Astrocyte (in vitro differentiated cells and primary cell): ENCODE data around the gene PRMT9. TPM values are rescaled to one million over a fixed set of nuclear protein-coding genes. Genes with fewer than 3 reads are reported as not detected.

Experiments used
- DNase-seq: peaks from one replicate; pipeline ENCODE4 v3.0.0-alpha.2; 2010; ENCODE audit warnings: low read depth
- FAIRE-seq: peaks from 2 replicates; lab custom pipeline; 2011; peaks lifted over from hg19 to GRCh38; lab: Jason Lieb, UNC
- H2AFZ ChIP-seq: 2 replicates; pipeline ENCODE4 v1.6.0; 2012; ENCODE audit warnings: low read depth, low read length, inconsistent platforms
- H3K27ac ChIP-seq: 2 replicates; pipeline ENCODE4 v1.5.1; 2011; ENCODE audit warnings: low read depth, low read length, inconsistent platforms
- H3K27me3 ChIP-seq: 2 replicates; pipeline ENCODE4 v1.6.0; 2011; ENCODE audit warnings: low read length, inconsistent platforms; ENCODE audit not compliant: insufficient read depth
- H3K36me3 ChIP-seq: 2 replicates; pipeline ENCODE4 v1.5.1; 2011; ENCODE audit warnings: low read length, inconsistent platforms; ENCODE audit not compliant: insufficient read depth
- H3K4me1 ChIP-seq: 2 replicates; pipeline ENCODE4 v1.5.1; 2011; ENCODE audit warnings: low read length, inconsistent platforms; ENCODE audit not compliant: insufficient read depth
- H3K4me2 ChIP-seq: 2 replicates; pipeline ENCODE4 v1.6.0; 2012; ENCODE audit warnings: low read length, inconsistent platforms
- H3K4me3 ChIP-seq: 2 replicates; pipeline ENCODE4 v1.5.1; 2011; ENCODE audit warnings: low read depth, mild to moderate bottlenecking, low read length, inconsistent platforms; ENCODE audit not compliant: insufficient read depth
- H3K79me2 ChIP-seq: 2 replicates; pipeline ENCODE4 v1.6.0; 2012; ENCODE audit warnings: mild to moderate bottlenecking, low read length, inconsistent platforms; ENCODE audit not compliant: insufficient read depth
- H3K9ac ChIP-seq: 2 replicates; pipeline ENCODE4 v1.6.0; 2012; ENCODE audit warnings: mild to moderate bottlenecking, low read length, inconsistent platforms
- H3K9me3 ChIP-seq: 2 replicates; pipeline ENCODE4 v1.5.1; 2012; ENCODE audit warnings: low read depth, mild to moderate bottlenecking, low read length, inconsistent platforms; ENCODE audit not compliant: insufficient read depth
- H4K20me1 ChIP-seq: 2 replicates; pipeline ENCODE4 v1.6.0; 2012; ENCODE audit warnings: low read length, inconsistent platforms; ENCODE audit not compliant: insufficient read depth
- H3K27ac Mint-ChIP-seq: one replicate; pipeline ENCODE4 v1.8.0; 2021; ENCODE audit warnings: mild to moderate bottlenecking, mixed read lengths; ENCODE audit not compliant: unreplicated experiment
- H3K27me3 Mint-ChIP-seq: one replicate; pipeline ENCODE4 v1.8.0; 2021; ENCODE audit warnings: low read depth, mixed read lengths; ENCODE audit not compliant: unreplicated experiment
- H3K36me3 Mint-ChIP-seq: one replicate; pipeline ENCODE4 v1.8.0; 2021; ENCODE audit warnings: low read depth, mixed read lengths; ENCODE audit not compliant: unreplicated experiment
- H3K4me1 Mint-ChIP-seq: one replicate; pipeline ENCODE4 v1.8.0; 2021; ENCODE audit warnings: low read depth, mixed read lengths; ENCODE audit not compliant: unreplicated experiment
- H3K4me3 Mint-ChIP-seq: one replicate; pipeline ENCODE4 v1.8.0; 2021; ENCODE audit warnings: mild to moderate bottlenecking, moderate library complexity, mixed read lengths; ENCODE audit not compliant: unreplicated experiment
- H3K9me3 Mint-ChIP-seq: one replicate; pipeline ENCODE4 v1.8.0; 2021; ENCODE audit warnings: mild to moderate bottlenecking, mixed read lengths; ENCODE audit not compliant: unreplicated experiment
- EZH2 ChIP-seq: IDR thresholded peaks from 2 replicates; pipeline ENCODE4 v1.6.1; 2012; ENCODE audit warnings: mild to moderate bottlenecking, low read length, inconsistent platforms; ENCODE audit not compliant: insufficient read depth
- total RNA-seq: library from RNA; stranded (reverse); gene quantifications from 2 replicates; pipeline ENCODE4 v1.2.1, GENCODE V29; 2021
- TF ChIP-seq, protein P1 (sequence below): IDR thresholded peaks from 2 replicates; pipeline ENCODE4 v1.5.1; 2011; ENCODE audit warnings: low read depth, mild to moderate bottlenecking, inconsistent platforms, low read length, moderate library complexity; ENCODE audit not compliant: insufficient read depth

The PRMT9 gene
- total RNA-seq, 1 donor from 2014 or later = 8.4 TPM

DNA sequence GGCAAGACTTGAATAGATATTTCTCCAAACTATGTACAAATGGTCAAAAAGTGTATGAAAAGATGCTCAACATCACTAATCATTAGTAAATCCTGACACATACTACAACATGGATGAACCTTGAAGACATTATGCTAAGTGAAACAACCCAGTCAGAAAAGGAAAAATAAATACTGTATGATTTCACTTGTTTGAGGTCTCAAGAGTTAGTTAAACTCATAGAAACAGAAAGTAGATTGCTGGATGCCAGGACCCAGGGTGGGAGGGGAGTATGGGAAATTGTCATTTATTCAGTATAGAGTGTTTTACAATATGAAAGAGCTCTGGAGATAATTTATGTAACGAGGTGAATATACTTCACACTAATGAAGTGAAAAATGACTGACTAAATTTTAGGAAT, 32.4 kb downstream of the PRMT9 start:
- Histone ChIP-seq H3K4me3 (no peak overlapping the region), H2AFZ (no peak overlapping the region), H3K27ac (no peak overlapping the region), H3K9ac (no peak overlapping the region), H3K36me3 (peaks cover 7% of the 10 kb centered on the region), H3K4me1 (no peaks in the 10 kb centered on the region), H3K4me2 (no peak overlapping the region), H3K9me3 (no peaks in the 10 kb centered on the region), H4K20me1 (peaks cover 4% of the 10 kb centered on the region), H3K27me3 (no peaks in the 10 kb centered on the region), H3K79me2 (peaks cover 17% of the 10 kb centered on the region)
- Mint-ChIP-seq H3K27ac (no peak overlapping the region), H3K27me3 (no peaks in the 10 kb centered on the region), H3K9me3 (no peaks in the 10 kb centered on the region), H3K36me3 (peaks cover 9% of the 10 kb centered on the region), H3K4me3 (no peak overlapping the region), H3K4me1 (no peaks in the 10 kb centered on the region)
- TF ChIP-seq, protein P1, sequence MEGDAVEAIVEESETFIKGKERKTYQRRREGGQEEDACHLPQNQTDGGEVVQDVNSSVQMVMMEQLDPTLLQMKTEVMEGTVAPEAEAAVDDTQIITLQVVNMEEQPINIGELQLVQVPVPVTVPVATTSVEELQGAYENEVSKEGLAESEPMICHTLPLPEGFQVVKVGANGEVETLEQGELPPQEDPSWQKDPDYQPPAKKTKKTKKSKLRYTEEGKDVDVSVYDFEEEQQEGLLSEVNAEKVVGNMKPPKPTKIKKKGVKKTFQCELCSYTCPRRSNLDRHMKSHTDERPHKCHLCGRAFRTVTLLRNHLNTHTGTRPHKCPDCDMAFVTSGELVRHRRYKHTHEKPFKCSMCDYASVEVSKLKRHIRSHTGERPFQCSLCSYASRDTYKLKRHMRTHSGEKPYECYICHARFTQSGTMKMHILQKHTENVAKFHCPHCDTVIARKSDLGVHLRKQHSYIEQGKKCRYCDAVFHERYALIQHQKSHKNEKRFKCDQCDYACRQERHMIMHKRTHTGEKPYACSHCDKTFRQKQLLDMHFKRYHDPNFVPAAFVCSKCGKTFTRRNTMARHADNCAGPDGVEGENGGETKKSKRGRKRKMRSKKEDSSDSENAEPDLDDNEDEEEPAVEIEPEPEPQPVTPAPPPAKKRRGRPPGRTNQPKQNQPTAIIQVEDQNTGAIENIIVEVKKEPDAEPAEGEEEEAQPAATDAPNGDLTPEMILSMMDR = no peak
- TF ChIP-seq EZH2 = no peak
- FAIRE-seq (no peak), DNase-seq (no peak)

GRCh38 chr4:147648656-147649055, 35.3 kb downstream of the PRMT9 start:
- peaks cover under 1% of the 10 kb centered on the region for H3K36me3 ChIP-seq
- TF ChIP-seq, protein P1 = no peak
- TF ChIP-seq EZH2 = no peak
- no peaks in the 10 kb centered on the region for H3K27me3 ChIP-seq
- no peak overlapping the region for H3K9ac ChIP-seq
- no peak for DNase-seq
- H3K9me3 ChIP-seq = no peaks in the 10 kb centered on the region
- FAIRE-seq = no peak
- no peak overlapping the region for H3K27ac ChIP-seq
- peaks cover 4% of the 10 kb centered on the region for H4K20me1 ChIP-seq
- H2AFZ ChIP-seq = no peak overlapping the region
- H3K4me1 ChIP-seq = no peaks in the 10 kb centered on the region
- peaks cover 9% of the 10 kb centered on the region for H3K36me3 Mint-ChIP-seq
- H3K4me1 Mint-ChIP-seq = peaks cover 7% of the 10 kb centered on the region
- H3K4me3 Mint-ChIP-seq = no peak overlapping the region
- H3K4me3 ChIP-seq = no peak overlapping the region
- H3K4me2 ChIP-seq = no peak overlapping the region
- H3K9me3 Mint-ChIP-seq = no peaks in the 10 kb centered on the region
- H3K27ac Mint-ChIP-seq = no peak overlapping the region
- no peaks in the 10 kb centered on the region for H3K27me3 Mint-ChIP-seq
- peaks cover 31% of the 10 kb centered on the region for H3K79me2 ChIP-seq

DNA sequence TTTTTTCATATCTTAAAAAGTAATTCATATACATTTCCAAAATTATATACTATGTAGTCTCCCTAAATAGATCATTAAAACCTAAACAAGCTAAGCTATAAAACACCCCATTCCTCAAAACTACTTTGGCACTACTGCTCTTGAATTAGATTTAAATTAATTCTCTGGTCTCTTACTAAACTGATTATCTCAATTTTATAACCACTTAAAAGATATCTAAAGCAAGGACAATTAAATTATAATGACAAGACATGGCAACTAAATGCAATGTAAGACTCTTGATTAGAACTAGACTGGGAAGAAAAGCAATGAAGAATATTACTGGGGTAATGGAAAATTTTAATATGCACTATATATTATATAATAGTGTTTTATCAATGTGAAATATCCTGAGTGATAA, 38.9 kb downstream of the PRMT9 start:
- no peak overlapping the region for H3K27ac ChIP-seq

More for the DNA sequence above, 38.9 kb downstream of the PRMT9 start:
- H2AFZ ChIP-seq = no peak overlapping the region
- H3K27me3 ChIP-seq = no peaks in the 10 kb centered on the region
- DNase-seq (no peak), FAIRE-seq (no peak)
- Mint-ChIP-seq H3K27ac (no peak overlapping the region), H3K36me3 (peaks cover 17% of the 10 kb centered on the region), H3K27me3 (no peaks in the 10 kb centered on the region), H3K9me3 (no peaks in the 10 kb centered on the region), H3K4me1 (peaks cover 7% of the 10 kb centered on the region), H3K4me3 (no peak overlapping the region)
- no peaks in the 10 kb centered on the region for H3K36me3 ChIP-seq
- TF ChIP-seq, protein P1 = no peak
- no peak for TF ChIP-seq EZH2
- H3K9me3 ChIP-seq = no peaks in the 10 kb centered on the region
- H4K20me1 ChIP-seq = peaks cover 4% of the 10 kb centered on the region
- peaks cover 35% of the 10 kb centered on the region for H3K79me2 ChIP-seq
- H3K4me1 ChIP-seq = no peaks in the 10 kb centered on the region
- no peak overlapping the region for H3K9ac ChIP-seq
- no peak overlapping the region for H3K4me3 ChIP-seq
- no peak overlapping the region for H3K4me2 ChIP-seq
